Upper lobe of left lung (tissue), 4 donors: ENCODE results near the gene HOATZ.

Experiments used
- EP300 ChIP-seq, 4 donors: sonication (generic); formaldehyde crosslinking; IDR thresholded peaks; one replicate each; pipeline ENCODE4 v1.5.1; 2017; ENCODE audit warnings: antibody characterized with exemption in 4 of 4, control low read depth in 2 of 4
- POLR2A ChIP-seq, 4 donors: fragments of 450-650 bp; IDR thresholded peaks; one replicate each; pipeline ENCODE4 v1.5.1; 2016 to 2017; ENCODE audit warnings: antibody characterized with exemption in 4 of 4, mild to moderate bottlenecking in 2 of 4
- POLR2AphosphoS5 ChIP-seq, 2 donors: sonication (generic); formaldehyde crosslinking; IDR thresholded peaks; one replicate each; pipeline ENCODE4 v1.5.1; 2017; ENCODE audit warnings: antibody characterized with exemption in 2 of 2
- TF ChIP-seq, protein P1 (sequence below), 6 experiments: fragments of 450-650 bp in 4 of 6; fragments of 200-600 bp in 2 of 6; sonication (generic) in 2 of 6; IDR thresholded peaks; one replicate each; pipeline ENCODE4 v1.5.1; 2016 to 2019; ENCODE audit warnings: antibody characterized with exemption in 6 of 6

DNA sequence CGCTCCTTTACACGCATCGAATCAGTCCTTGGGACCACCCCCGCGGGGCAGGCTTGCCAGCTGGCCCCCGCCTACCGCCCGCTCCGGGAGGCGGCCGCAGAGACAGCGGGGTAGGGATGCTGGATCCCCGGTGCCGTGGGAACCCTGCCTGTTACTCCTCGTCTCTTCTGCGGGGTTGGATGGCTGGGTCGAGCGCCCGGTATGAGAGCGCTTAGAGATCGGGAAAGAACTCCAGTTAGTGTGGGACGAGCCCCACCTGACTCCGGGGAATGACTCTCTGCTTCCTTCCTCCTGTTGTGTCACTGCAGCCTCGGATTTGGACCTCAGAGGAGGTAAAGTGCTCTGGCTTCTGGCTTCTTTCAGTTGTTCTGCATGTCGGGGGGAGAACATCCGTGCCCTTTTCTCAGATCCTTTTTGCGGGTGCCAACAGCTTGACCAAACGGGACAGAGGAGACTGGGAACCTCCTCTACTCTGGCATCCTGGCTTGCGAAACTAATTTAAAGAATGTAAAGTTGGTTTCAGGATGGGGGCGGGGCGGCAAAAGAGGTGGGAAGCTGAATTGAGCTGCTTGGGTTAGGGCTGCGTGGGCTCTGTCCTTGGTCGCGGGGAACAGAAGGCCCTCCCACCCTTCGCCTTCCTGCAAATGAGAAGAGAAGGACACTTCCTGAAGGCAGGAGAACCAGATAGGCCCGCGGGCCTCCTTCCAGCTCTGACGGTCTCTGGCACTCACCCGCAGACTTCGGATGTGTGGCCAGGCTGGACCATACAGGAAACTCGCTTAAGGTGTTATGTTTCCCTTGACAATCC lies 26.9 kb downstream of the HOATZ start:
- TF ChIP-seq POLR2A (IDR thresholded peaks at IDR 0.05) (peak in 1 of 4 donors; percentile 26), EP300 (IDR thresholded peaks at IDR 0.05) (no peak), POLR2AphosphoS5 (IDR thresholded peaks at IDR 0.05) (no peak)
- TF ChIP-seq, protein P1, sequence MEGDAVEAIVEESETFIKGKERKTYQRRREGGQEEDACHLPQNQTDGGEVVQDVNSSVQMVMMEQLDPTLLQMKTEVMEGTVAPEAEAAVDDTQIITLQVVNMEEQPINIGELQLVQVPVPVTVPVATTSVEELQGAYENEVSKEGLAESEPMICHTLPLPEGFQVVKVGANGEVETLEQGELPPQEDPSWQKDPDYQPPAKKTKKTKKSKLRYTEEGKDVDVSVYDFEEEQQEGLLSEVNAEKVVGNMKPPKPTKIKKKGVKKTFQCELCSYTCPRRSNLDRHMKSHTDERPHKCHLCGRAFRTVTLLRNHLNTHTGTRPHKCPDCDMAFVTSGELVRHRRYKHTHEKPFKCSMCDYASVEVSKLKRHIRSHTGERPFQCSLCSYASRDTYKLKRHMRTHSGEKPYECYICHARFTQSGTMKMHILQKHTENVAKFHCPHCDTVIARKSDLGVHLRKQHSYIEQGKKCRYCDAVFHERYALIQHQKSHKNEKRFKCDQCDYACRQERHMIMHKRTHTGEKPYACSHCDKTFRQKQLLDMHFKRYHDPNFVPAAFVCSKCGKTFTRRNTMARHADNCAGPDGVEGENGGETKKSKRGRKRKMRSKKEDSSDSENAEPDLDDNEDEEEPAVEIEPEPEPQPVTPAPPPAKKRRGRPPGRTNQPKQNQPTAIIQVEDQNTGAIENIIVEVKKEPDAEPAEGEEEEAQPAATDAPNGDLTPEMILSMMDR (IDR thresholded peaks at IDR 0.05), result no peak
